CD4-positive, CD25-positive, alpha-beta regulatory T cell (primary cell): ENCODE results near the gene PRKAB1. TPM values are rescaled to one million over a fixed set of nuclear protein-coding genes. Genes with fewer than 3 reads are reported as not detected.
A peak's percentile ranks its signal among the peaks of the same experiment; 100 is the strongest.
"Not testable (repeated sequence)": the region's sequence is repeated elsewhere in the genome, so short reads cannot be mapped to it uniquely, and the experiment has no call there.

Experiments used
- ATAC-seq, 2 donors: fragments of 150-1000 bp; cut with Tn5 transposase; one replicate each; pipeline ENCODE4 v1.10.0; 2021; ENCODE audit warnings: low read depth in 2 of 2, moderate number of reproducible peaks in 2 of 2, moderate library complexity in 1 of 2
- DNase-seq, 3 donors: peaks; one replicate each; pipeline versions ENCODE4 v3.0.0 to v3.0.0-alpha.2; 2012 to 2022; ENCODE audit warnings: mixed read lengths in 1 of 3
- H3K27ac ChIP-seq: one replicate; pipeline ENCODE4 v1.7.0; 2013; ENCODE audit warnings: mild to moderate bottlenecking, low read length; ENCODE audit not compliant: insufficient read depth, poor library complexity, severe bottlenecking
- H3K27me3 ChIP-seq: one replicate; pipeline ENCODE4 v1.7.0; 2013; ENCODE audit warnings: low read length; ENCODE audit not compliant: control insufficient read depth, insufficient read depth
- H3K36me3 ChIP-seq: one replicate; pipeline ENCODE4 v1.7.0; 2013; ENCODE audit warnings: mild to moderate bottlenecking, low read length, moderate library complexity; ENCODE audit not compliant: control insufficient read depth, insufficient read depth
- H3K4me1 ChIP-seq: 2 replicates; pipeline ENCODE4 v1.7.0; 2013; ENCODE audit warnings: mild to moderate bottlenecking, low read length; ENCODE audit not compliant: insufficient read depth, control insufficient read depth, poor library complexity, severe bottlenecking
- H3K4me3 ChIP-seq: one replicate; pipeline ENCODE4 v1.7.0; 2013; ENCODE audit warnings: low read depth, mild to moderate bottlenecking, low read length, moderate library complexity
- H3K9me3 ChIP-seq, 2 experiments: 1 replicate in 1 of 2; 2 replicates in 1 of 2; pipeline ENCODE4 v1.7.0; 2013; ENCODE audit warnings: low read length in 2 of 2, mild to moderate bottlenecking in 1 of 2, moderate library complexity in 1 of 2; ENCODE audit not compliant: control insufficient read depth in 2 of 2
- H3K27ac Mint-ChIP-seq, 3 donors: one replicate each; pipeline ENCODE4 v1.8.0; 2020 to 2022; ENCODE audit warnings: mild to moderate bottlenecking in 3 of 3, mixed read lengths in 3 of 3, moderate library complexity in 2 of 3
- H3K27me3 Mint-ChIP-seq: one replicate; pipeline ENCODE4 v1.8.0; 2022; ENCODE audit warnings: mild to moderate bottlenecking, mixed read lengths
- H3K36me3 Mint-ChIP-seq: one replicate; pipeline ENCODE4 v1.8.0; 2020; ENCODE audit warnings: mixed read lengths
- H3K4me1 Mint-ChIP-seq, 4 donors: one replicate each; pipeline ENCODE4 v1.8.0; 2020 to 2022; ENCODE audit warnings: mixed read lengths in 4 of 4, mild to moderate bottlenecking in 1 of 4
- H3K4me3 Mint-ChIP-seq, 4 donors: one replicate each; pipeline ENCODE4 v1.8.0; 2020 to 2022; ENCODE audit warnings: mild to moderate bottlenecking in 4 of 4, mixed read lengths in 4 of 4, moderate library complexity in 3 of 4
- H3K9me3 Mint-ChIP-seq, 7 donors: one replicate each; pipeline ENCODE4 v1.8.0; 2020 to 2022; ENCODE audit warnings: mixed read lengths in 7 of 7, mild to moderate bottlenecking in 3 of 7, moderate library complexity in 2 of 7
- polyA plus RNA-seq, 4 donors: library from polyadenylated mRNA; unstranded; fragments of 300-500 nt; fragmentation: Illumina TruSeq; gene quantifications; one replicate each; pipeline ENCODE4 v1.2.3, GENCODE V29; 2021
- total RNA-seq: library from RNA; stranded (reverse); gene quantifications from one replicate; pipeline ENCODE4 v1.2.3, GENCODE V29; 2022

The PRKAB1 gene
- total and polyA plus RNA-seq, 5 donors from 2014 or later = 23.5 to 66.2 (median 50.7) TPM

DNA sequence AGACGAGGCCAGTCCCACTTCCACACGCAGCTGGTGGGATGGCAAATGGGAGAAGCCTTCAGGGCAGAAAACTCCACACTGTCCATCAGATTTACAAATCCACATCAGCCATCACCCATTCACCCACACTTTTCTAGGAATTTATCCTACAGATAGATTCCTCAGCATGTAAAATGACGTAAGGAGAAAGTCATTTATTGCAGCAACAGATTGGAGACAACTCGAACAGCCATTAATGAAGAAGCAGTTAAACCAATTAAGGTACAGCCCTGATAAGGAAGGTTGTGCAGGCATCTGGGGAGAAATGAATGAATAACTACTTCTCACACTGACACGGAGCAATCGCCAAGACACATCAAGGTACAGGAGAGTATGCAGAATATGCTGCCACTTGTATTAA is 26.2 kb downstream of the PRKAB1 start:
- Histone ChIP-seq H3K9me3 (no peaks in the 10 kb centered on the region), H3K4me3 (no peak overlapping the region), H3K27me3 (no peaks in the 10 kb centered on the region), H3K36me3 (no peaks in the 10 kb centered on the region), H3K27ac (no peak overlapping the region), H3K4me1 (no peaks in the 10 kb centered on the region)
- Mint-ChIP-seq H3K36me3 (no peaks in the 10 kb centered on the region), H3K27ac (no peak overlapping the region), H3K4me1 (no peaks in the 10 kb centered on the region), H3K27me3 (no peaks in the 10 kb centered on the region), H3K4me3 (no peak overlapping the region), H3K9me3 (peaks cover 0 to 2% (median 0%) of the 10 kb centered on the region in 7 donors)
- DNase-seq (no peak), ATAC-seq (no peak)

DNA sequence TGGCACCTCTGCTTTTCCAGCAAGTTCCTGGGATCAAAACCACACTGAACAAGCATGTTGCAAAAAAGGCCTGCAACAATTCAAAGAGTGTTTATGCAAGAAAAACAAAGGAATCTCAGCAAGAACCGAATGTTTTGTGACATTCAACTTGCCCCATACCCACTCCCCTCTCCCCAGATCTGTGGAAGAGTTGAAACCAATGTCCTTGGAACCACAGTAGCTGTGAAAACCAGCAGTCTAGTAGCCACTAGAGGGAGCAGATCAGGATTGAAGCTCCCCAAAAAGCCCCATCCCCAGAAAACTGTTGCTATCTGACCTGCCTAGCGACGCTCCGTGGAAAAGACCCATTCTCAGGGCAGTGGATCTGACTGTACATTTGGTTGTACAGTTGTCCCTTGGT is 27.1 kb downstream of the PRKAB1 start:
- Mint-ChIP-seq H3K4me3 (no peak overlapping the region), H3K9me3 (peaks cover 0 to 2% (median 0%) of the 10 kb centered on the region in 7 donors), H3K36me3 (no peaks in the 10 kb centered on the region), H3K27ac (no peak overlapping the region), H3K27me3 (no peaks in the 10 kb centered on the region), H3K4me1 (no peaks in the 10 kb centered on the region)
- Histone ChIP-seq H3K4me3 (no peak overlapping the region), H3K36me3 (no peaks in the 10 kb centered on the region), H3K9me3 (no peaks in the 10 kb centered on the region), H3K4me1 (no peaks in the 10 kb centered on the region), H3K27ac (no peak overlapping the region), H3K27me3 (no peaks in the 10 kb centered on the region)
- ATAC-seq (no peak), DNase-seq (no peak)

DNA sequence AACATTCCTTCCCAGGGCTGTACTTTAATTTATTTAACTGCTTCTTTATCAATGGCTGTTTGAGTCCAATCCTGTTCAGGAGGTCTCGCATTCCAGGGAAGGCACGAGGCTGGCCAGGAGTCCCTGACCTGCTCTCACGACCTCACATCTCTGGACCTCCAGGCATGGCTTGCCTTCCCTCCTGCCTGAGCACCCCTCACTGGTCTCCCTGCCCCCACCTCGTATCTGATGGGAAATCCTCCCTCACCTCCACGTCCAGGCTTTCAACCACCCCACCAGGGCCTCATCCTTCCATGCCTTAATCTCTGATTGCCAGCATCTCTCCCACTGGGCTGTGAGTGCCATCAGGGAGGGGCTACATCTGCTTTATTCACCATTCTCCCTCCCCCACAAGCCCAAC is 29.0 kb downstream of the PRKAB1 start:
- Histone ChIP-seq H3K4me1 (no peaks in the 10 kb centered on the region), H3K9me3 (no peaks in the 10 kb centered on the region), H3K27ac (no peak overlapping the region), H3K27me3 (no peaks in the 10 kb centered on the region), H3K4me3 (no peak overlapping the region), H3K36me3 (no peaks in the 10 kb centered on the region)
- no peaks in the 10 kb centered on the region for H3K36me3 Mint-ChIP-seq
- ATAC-seq (no peak), DNase-seq (no peak)
- H3K4me1 Mint-ChIP-seq = no peaks in the 10 kb centered on the region
- H3K4me3 Mint-ChIP-seq = no peak overlapping the region
- peak overlapping the region in 1 of 3 donors; percentile 48 for H3K27ac Mint-ChIP-seq
- H3K27me3 Mint-ChIP-seq = no peaks in the 10 kb centered on the region
- H3K9me3 Mint-ChIP-seq = peaks cover 0 to 2% (median 0%) of the 10 kb centered on the region in 7 donors

GRCh38 chr12:119699199-119699760 is 31.3 kb downstream of the PRKAB1 start:
- no peaks in the 10 kb centered on the region for H3K27me3 Mint-ChIP-seq
- ATAC-seq (no peak), DNase-seq (no peak)
- Histone ChIP-seq H3K4me3 (no peak overlapping the region), H3K27ac (no peak overlapping the region), H3K27me3 (no peaks in the 10 kb centered on the region), H3K36me3 (no peaks in the 10 kb centered on the region), H3K4me1 (no peaks in the 10 kb centered on the region), H3K9me3 (no peaks in the 10 kb centered on the region)
- peaks cover 0 to 2% (median 0%) of the 10 kb centered on the region in 7 donors for H3K9me3 Mint-ChIP-seq
- no peaks in the 10 kb centered on the region for H3K36me3 Mint-ChIP-seq
- H3K27ac Mint-ChIP-seq = peak overlapping the region in 1 of 3 donors; percentile 56
- no peak overlapping the region for H3K4me3 Mint-ChIP-seq
- no peaks in the 10 kb centered on the region for H3K4me1 Mint-ChIP-seq

DNA sequence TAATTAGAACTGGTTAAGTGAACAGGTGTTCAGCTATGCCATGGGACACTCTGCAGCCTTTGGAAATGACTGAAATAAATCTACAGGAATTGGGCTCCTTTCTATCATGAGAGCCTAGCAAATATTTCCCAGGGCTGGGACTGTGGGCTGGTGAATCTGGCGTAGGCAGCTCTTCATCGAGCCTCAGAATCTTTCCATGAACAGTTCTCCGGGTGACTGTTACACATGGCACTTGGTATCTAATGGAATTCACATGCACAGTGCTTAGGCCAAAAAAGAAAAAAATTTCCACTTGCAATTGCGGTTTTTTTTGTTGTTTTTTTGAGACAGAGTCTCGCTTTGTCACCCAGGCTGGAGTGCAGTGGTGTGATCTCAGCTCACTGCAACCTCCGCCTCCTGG is 32.1 kb downstream of the PRKAB1 start:
- no peak for DNase-seq
- Histone ChIP-seq H3K27ac (no peak overlapping the region), H3K9me3 (no peaks in the 10 kb centered on the region), H3K4me3 (no peak overlapping the region), H3K36me3 (no peaks in the 10 kb centered on the region), H3K4me1 (no peaks in the 10 kb centered on the region), H3K27me3 (no peaks in the 10 kb centered on the region)
- Mint-ChIP-seq H3K36me3 (no peaks in the 10 kb centered on the region), H3K27ac (no peak overlapping the region), H3K4me1 (no peaks in the 10 kb centered on the region), H3K9me3 (no peaks in the 10 kb centered on the region), H3K27me3 (no peaks in the 10 kb centered on the region), H3K4me3 (no peak overlapping the region)
- ATAC-seq = no peak

- Histone ChIP-seq H3K4me1 (no peaks in the 10 kb centered on the region), H3K27me3 (no peaks in the 10 kb centered on the region), H3K36me3 (no peaks in the 10 kb centered on the region), H3K4me3 (no peak overlapping the region), H3K27ac (no peak overlapping the region), H3K9me3 (no peaks in the 10 kb centered on the region)
- no peaks in the 10 kb centered on the region for H3K9me3 Mint-ChIP-seq
- H3K27me3 Mint-ChIP-seq = no peaks in the 10 kb centered on the region
- DNase-seq = no peak
- peaks cover 6% of the 10 kb centered on the region for H3K36me3 Mint-ChIP-seq
- no peak overlapping the region for H3K27ac Mint-ChIP-seq
- no peaks in the 10 kb centered on the region for H3K4me1 Mint-ChIP-seq
- no peak for ATAC-seq
- no peak overlapping the region for H3K4me3 Mint-ChIP-seq
Observed at GRCh38 chr12:119704065-119704747, 36.3 kb downstream of the PRKAB1 start.

- Histone ChIP-seq H3K36me3 (no peaks in the 10 kb centered on the region), H3K4me3 (no peak overlapping the region), H3K27me3 (no peaks in the 10 kb centered on the region), H3K4me1 (no peaks in the 10 kb centered on the region), H3K27ac (no peak overlapping the region), H3K9me3 (no peaks in the 10 kb centered on the region)
- DNase-seq (no peak), ATAC-seq (no peak)
- Mint-ChIP-seq H3K27me3 (no peaks in the 10 kb centered on the region), H3K4me1 (no peaks in the 10 kb centered on the region), H3K4me3 (no peak overlapping the region), H3K36me3 (peaks cover 13% of the 10 kb centered on the region), H3K27ac (no peak overlapping the region), H3K9me3 (no peaks in the 10 kb centered on the region)
Observed at GRCh38 chr12:119705182-119705581, 37.2 kb downstream of the PRKAB1 start.

GRCh38 chr12:119706427-119706826 is 38.5 kb downstream of the PRKAB1 start:
- not testable (repeated sequence) for H3K4me1 Mint-ChIP-seq, H3K9me3 Mint-ChIP-seq, H3K36me3 ChIP-seq, ATAC-seq, DNase-seq, H3K27me3 ChIP-seq, H3K4me3 ChIP-seq, H3K27ac ChIP-seq, H3K4me3 Mint-ChIP-seq, H3K4me1 ChIP-seq, H3K27me3 Mint-ChIP-seq, H3K9me3 ChIP-seq, H3K27ac Mint-ChIP-seq
- peaks cover 21% of the 10 kb centered on the region for H3K36me3 Mint-ChIP-seq
